ENCODE measurements around the gene CDC14B. TPM values are rescaled to one million over a fixed set of nuclear protein-coding genes. Genes with fewer than 3 reads are reported as not detected.

Gene CDC14B
- total and polyA plus RNA-seq, 4 donors: 8.8 to 33.3 (median 11.3) TPM

DNA sequence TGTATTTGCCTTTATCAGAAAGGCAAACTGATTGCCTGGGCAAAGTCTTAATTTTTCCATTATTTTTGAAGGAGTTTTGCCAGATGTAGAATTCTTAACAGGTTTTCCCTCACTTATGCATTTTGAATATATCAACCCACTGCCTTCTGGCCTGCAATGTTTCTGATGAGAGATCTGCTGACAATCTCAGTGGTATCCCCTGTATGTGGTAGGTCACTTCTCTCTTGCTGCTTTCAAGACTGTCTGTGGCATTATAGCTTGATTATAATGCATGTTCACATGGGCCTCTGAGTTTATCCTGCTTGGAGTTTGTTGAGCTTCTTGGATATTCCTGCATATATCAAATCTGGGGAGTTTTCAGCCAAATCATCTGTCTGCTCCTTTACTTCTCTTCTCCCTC is 87.5 kb downstream of the CDC14B start:
- no peak for DNase-seq (ENCODE audit: low spot score)
- Histone ChIP-seq H3K4me3 (ENCODE audit: low read depth in 1 of 3, low read length in 3 of 3) (no peak overlapping the region), H3K27ac (ENCODE audit: low read depth in 1 of 2, low read length in 2 of 2) (no peak overlapping the region), H3K9ac (ENCODE audit: low read depth in 1 of 2, low read length in 2 of 2) (no peak overlapping the region), H3K9me3 (ENCODE audit: control insufficient read depth in 4 of 4, low read length in 3 of 4) (no peaks in the 10 kb centered on the region), H3K4me1 (ENCODE audit: control insufficient read depth in 4 of 4, insufficient read depth in 4 of 4, low read length in 3 of 4) (no peaks in the 10 kb centered on the region), H3K27me3 (ENCODE audit: control insufficient read depth in 4 of 4, insufficient read depth in 4 of 4, low read length in 3 of 4) (no peaks in the 10 kb centered on the region), H3K36me3 (ENCODE audit: control insufficient read depth in 4 of 4, insufficient read depth in 3 of 4, low read depth in 1 of 4, low read length in 3 of 4) (peaks cover 0 to 22% (median 3%) of the 10 kb centered on the region in 4 donors)
- TF ChIP-seq NR2F2 (IDR thresholded peaks at IDR 0.05) (no peak), RXRA (IDR thresholded peaks at IDR 0.05) (no peak), FOXA1 (IDR thresholded peaks at IDR 0.05) (no peak), SP1 (IDR thresholded peaks at IDR 0.05) (no peak), FOXA2 (IDR thresholded peaks at IDR 0.05) (no peak), GABPA (IDR thresholded peaks at IDR 0.05 in 1 of 2, conservative IDR thresholded peaks at IDR 0.05 in 1 of 2) (no peak), HNF4A (conservative IDR thresholded peaks at IDR 0.05) (no peak), YY1 (IDR thresholded peaks at IDR 0.05) (no peak), HNF4G (IDR thresholded peaks at IDR 0.05) (no peak), EGR1 (IDR thresholded peaks at IDR 0.05; ENCODE audit: low read depth in 2 of 2) (no peak), RAD21 (IDR thresholded peaks at IDR 0.05) (no peak), JUND (IDR thresholded peaks at IDR 0.05) (no peak), REST (IDR thresholded peaks at IDR 0.05) (no peak), TAF1 (conservative IDR thresholded peaks at IDR 0.05) (no peak), CTCF (IDR thresholded peaks at IDR 0.05; ENCODE audit: low read depth, low read length, missing input control) (no peak)
- TF ChIP-seq, protein P1, sequence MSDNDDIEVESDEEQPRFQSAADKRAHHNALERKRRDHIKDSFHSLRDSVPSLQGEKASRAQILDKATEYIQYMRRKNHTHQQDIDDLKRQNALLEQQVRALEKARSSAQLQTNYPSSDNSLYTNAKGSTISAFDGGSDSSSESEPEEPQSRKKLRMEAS (IDR thresholded peaks at IDR 0.05): no peak
- TF ChIP-seq, protein P2, sequence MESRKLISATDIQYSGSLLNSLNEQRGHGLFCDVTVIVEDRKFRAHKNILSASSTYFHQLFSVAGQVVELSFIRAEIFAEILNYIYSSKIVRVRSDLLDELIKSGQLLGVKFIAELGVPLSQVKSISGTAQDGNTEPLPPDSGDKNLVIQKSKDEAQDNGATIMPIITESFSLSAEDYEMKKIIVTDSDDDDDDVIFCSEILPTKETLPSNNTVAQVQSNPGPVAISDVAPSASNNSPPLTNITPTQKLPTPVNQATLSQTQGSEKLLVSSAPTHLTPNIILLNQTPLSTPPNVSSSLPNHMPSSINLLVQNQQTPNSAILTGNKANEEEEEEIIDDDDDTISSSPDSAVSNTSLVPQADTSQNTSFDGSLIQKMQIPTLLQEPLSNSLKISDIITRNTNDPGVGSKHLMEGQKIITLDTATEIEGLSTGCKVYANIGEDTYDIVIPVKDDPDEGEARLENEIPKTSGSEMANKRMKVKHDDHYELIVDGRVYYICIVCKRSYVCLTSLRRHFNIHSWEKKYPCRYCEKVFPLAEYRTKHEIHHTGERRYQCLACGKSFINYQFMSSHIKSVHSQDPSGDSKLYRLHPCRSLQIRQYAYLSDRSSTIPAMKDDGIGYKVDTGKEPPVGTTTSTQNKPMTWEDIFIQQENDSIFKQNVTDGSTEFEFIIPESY (IDR thresholded peaks at IDR 0.05): no peak
- TF ChIP-seq, protein P3, sequence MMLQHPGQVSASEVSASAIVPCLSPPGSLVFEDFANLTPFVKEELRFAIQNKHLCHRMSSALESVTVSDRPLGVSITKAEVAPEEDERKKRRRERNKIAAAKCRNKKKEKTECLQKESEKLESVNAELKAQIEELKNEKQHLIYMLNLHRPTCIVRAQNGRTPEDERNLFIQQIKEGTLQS (IDR thresholded peaks at IDR 0.05): no peak

Measured in liver (tissue), 9 donors.